CD4-positive, alpha-beta T cell treated with Interleukin-1 beta for 1 hour (primary cell): Measurements from ENCODE around the gene SSH2.
"Not testable (repeated sequence)": the region's sequence is repeated elsewhere in the genome, so short reads cannot be mapped to it uniquely, and the experiment has no call there.

Experiments
- DNase-seq, 2 donors: peaks; one replicate each; pipeline ENCODE4 v3.0.0-alpha.2; 2020 to 2022

The SSH2 gene

GRCh38 chr17:29698837-29699236 is 231.2 kb downstream of the SSH2 start:
- no peak for DNase-seq

- no peak for DNase-seq
Measured at GRCh38 chr17:29698019-29698777, 231.8 kb downstream of the SSH2 start.

- no peak for DNase-seq
Measured at GRCh38 chr17:29697371-29697770, 232.7 kb downstream of the SSH2 start.

GRCh38 chr17:29694918-29695563 is 235.0 kb downstream of the SSH2 start:
- no peak for DNase-seq

GRCh38 chr17:29693751-29694150 is 236.3 kb downstream of the SSH2 start:
- DNase-seq, result no peak

GRCh38 chr17:29687596-29687995 is 242.4 kb downstream of the SSH2 start:
- DNase-seq, result no peak

- DNase-seq, result no peak
Measured at GRCh38 chr17:29686993-29687590, 242.9 kb downstream of the SSH2 start.

- DNase-seq, result no peak
Measured at GRCh38 chr17:29683481-29683880, 246.5 kb downstream of the SSH2 start.

GRCh38 chr17:29682987-29683386 is 247.0 kb downstream of the SSH2 start:
- DNase-seq, result no peak

- no peak for DNase-seq
Measured at GRCh38 chr17:29682054-29682453, 248.0 kb downstream of the SSH2 start.

GRCh38 chr17:29677824-29678223 is 252.2 kb downstream of the SSH2 start:
- no peak for DNase-seq

- DNase-seq, result no peak
Measured at GRCh38 chr17:29677221-29677791, 252.7 kb downstream of the SSH2 start.

GRCh38 chr17:29675961-29676360 is 254.1 kb downstream of the SSH2 start:
- DNase-seq, result not testable (repeated sequence)

GRCh38 chr17:29674281-29674680 is 255.7 kb downstream of the SSH2 start:
- DNase-seq, result no peak

GRCh38 chr17:29671661-29672060 is 258.4 kb downstream of the SSH2 start:
- DNase-seq, result no peak

- no peak for DNase-seq
Measured at GRCh38 chr17:29669266-29669665, 260.8 kb downstream of the SSH2 start.

GRCh38 chr17:29667969-29668368 is 262.1 kb downstream of the SSH2 start:
- DNase-seq, result no peak

GRCh38 chr17:29665481-29665810 is 264.6 kb downstream of the SSH2 start:
- DNase-seq, result no peak

GRCh38 chr17:29664743-29665480 is 265.1 kb downstream of the SSH2 start:
- DNase-seq, result no peak

GRCh38 chr17:29663155-29663554 is 266.9 kb downstream of the SSH2 start:
- DNase-seq, result no peak

- no peak for DNase-seq
Measured at GRCh38 chr17:29661213-29661612, 268.8 kb downstream of the SSH2 start.

GRCh38 chr17:29659155-29659554 is 270.9 kb downstream of the SSH2 start:
- DNase-seq, result no peak

GRCh38 chr17:29655323-29655722 is 274.7 kb downstream of the SSH2 start:
- no peak for DNase-seq
